ENCODE data around the gene RFX2.

Gene RFX2

GRCh38 chr19:6058518-6059201 lies 51.6 kb downstream of the RFX2 start:
- CTCF ChIA-PET: no interaction called here
- no peak for DNase-seq (ENCODE audit: extremely low spot score)
- no peak for TF ChIP-seq NFRKB (IDR thresholded peaks at IDR 0.05)
- no peak for TF ChIP-seq LEF1 (IDR thresholded peaks at IDR 0.05; ENCODE audit: borderline replicate concordance)
- no peak for TF ChIP-seq SP1 (IDR thresholded peaks at IDR 0.05)
- TF ChIP-seq FOXA1 (IDR thresholded peaks at IDR 0.05): no peak
- TF ChIP-seq CTBP1 (IDR thresholded peaks at IDR 0.05; ENCODE audit: borderline replicate concordance): no peak
- TF ChIP-seq ELF4 (IDR thresholded peaks at IDR 0.05): no peak
- TF ChIP-seq ZNF384 (IDR thresholded peaks at IDR 0.05): no peak
- TF ChIP-seq FOXK2 (IDR thresholded peaks at IDR 0.05): no peak
- TF ChIP-seq ARNT (IDR thresholded peaks at IDR 0.05): no peak
- TF ChIP-seq BHLHE40 (IDR thresholded peaks at IDR 0.05; ENCODE audit: borderline replicate concordance): no peak
- TF ChIP-seq L3MBTL2 (conservative IDR thresholded peaks at IDR 0.05): no peak
- no peak for TF ChIP-seq SUZ12 (IDR thresholded peaks at IDR 0.05)
- no peak for TF ChIP-seq TARDBP (IDR thresholded peaks at IDR 0.05)
- TF ChIP-seq FOXM1 (IDR thresholded peaks at IDR 0.05; ENCODE audit: borderline replicate concordance): no peak
- no peak for TF ChIP-seq PKNOX1 (IDR thresholded peaks at IDR 0.05)
- TF ChIP-seq HDGF (IDR thresholded peaks at IDR 0.05; ENCODE audit: borderline replicate concordance): no peak
- POLR2A ChIA-PET: no interaction called here

- CTCF ChIA-PET: interaction anchor here (0.8 kb wide), 1 partner anchor 90 kb away, joined by 3 read pairs; no protein-coding TSS in a partner anchor
- no peak for DNase-seq (ENCODE audit: extremely low spot score)
- POLR2A ChIA-PET: no interaction called here
- TF ChIP-seq NFRKB (IDR thresholded peaks at IDR 0.05) (no peak), SUZ12 (IDR thresholded peaks at IDR 0.05) (no peak), FOXM1 (IDR thresholded peaks at IDR 0.05; ENCODE audit: borderline replicate concordance) (no peak), ARNT (IDR thresholded peaks at IDR 0.05) (no peak), CTBP1 (IDR thresholded peaks at IDR 0.05; ENCODE audit: borderline replicate concordance) (no peak), LEF1 (IDR thresholded peaks at IDR 0.05; ENCODE audit: borderline replicate concordance) (no peak), L3MBTL2 (conservative IDR thresholded peaks at IDR 0.05) (no peak), TARDBP (IDR thresholded peaks at IDR 0.05) (no peak)
Measured at GRCh38 chr19:6057651-6058517, 52.4 kb downstream of the RFX2 start.

- POLR2A ChIA-PET: no interaction called here
- TF ChIP-seq SUZ12 (IDR thresholded peaks at IDR 0.05): no peak
- TF ChIP-seq PKNOX1 (IDR thresholded peaks at IDR 0.05): no peak
- no peak for TF ChIP-seq NFRKB (IDR thresholded peaks at IDR 0.05)
- DNase-seq (ENCODE audit: extremely low spot score): no peak
- CTCF ChIA-PET: interaction anchor here (0.8 kb wide), 1 partner anchor 89 kb away, joined by 3 read pairs; no protein-coding TSS in a partner anchor
Measured at GRCh38 chr19:6056801-6057650, 53.3 kb downstream of the RFX2 start.

- no peak for TF ChIP-seq HDGF (IDR thresholded peaks at IDR 0.05; ENCODE audit: borderline replicate concordance)
- no peak for TF ChIP-seq TARDBP (IDR thresholded peaks at IDR 0.05)
- TF ChIP-seq LEF1 (IDR thresholded peaks at IDR 0.05; ENCODE audit: borderline replicate concordance): no peak
- no peak for TF ChIP-seq SUZ12 (IDR thresholded peaks at IDR 0.05)
- no peak for TF ChIP-seq L3MBTL2 (conservative IDR thresholded peaks at IDR 0.05)
- no peak for TF ChIP-seq FOXK2 (IDR thresholded peaks at IDR 0.05)
- TF ChIP-seq CTBP1 (IDR thresholded peaks at IDR 0.05; ENCODE audit: borderline replicate concordance): no peak
- TF ChIP-seq ZNF384 (IDR thresholded peaks at IDR 0.05): no peak
- no peak for TF ChIP-seq PKNOX1 (IDR thresholded peaks at IDR 0.05)
- ChIA-PET CTCF (no interaction called here), POLR2A (no interaction called here)
- DNase-seq (ENCODE audit: extremely low spot score): no peak
Measured at GRCh38 chr19:6056282-6056741, 54.0 kb downstream of the RFX2 start.

GRCh38 chr19:6055013-6055795 lies 55.1 kb downstream of the RFX2 start:
- ChIA-PET CTCF (no interaction called here), POLR2A (no interaction called here)
- no peak for TF ChIP-seq PKNOX1 (IDR thresholded peaks at IDR 0.05)
- no peak for TF ChIP-seq SP1 (IDR thresholded peaks at IDR 0.05)
- no peak for TF ChIP-seq ARNT (IDR thresholded peaks at IDR 0.05)
- TF ChIP-seq ZNF384 (IDR thresholded peaks at IDR 0.05): no peak
- TF ChIP-seq BHLHE40 (IDR thresholded peaks at IDR 0.05; ENCODE audit: borderline replicate concordance): no peak
- TF ChIP-seq FOXM1 (IDR thresholded peaks at IDR 0.05; ENCODE audit: borderline replicate concordance): no peak
- no peak for TF ChIP-seq FOXA1 (IDR thresholded peaks at IDR 0.05)
- TF ChIP-seq HDGF (IDR thresholded peaks at IDR 0.05; ENCODE audit: borderline replicate concordance): no peak
- no peak for TF ChIP-seq FOXK2 (IDR thresholded peaks at IDR 0.05)
- TF ChIP-seq SUZ12 (IDR thresholded peaks at IDR 0.05): no peak
- no peak for TF ChIP-seq LEF1 (IDR thresholded peaks at IDR 0.05; ENCODE audit: borderline replicate concordance)
- no peak for TF ChIP-seq CTBP1 (IDR thresholded peaks at IDR 0.05; ENCODE audit: borderline replicate concordance)
- no peak for TF ChIP-seq ELF4 (IDR thresholded peaks at IDR 0.05)
- TF ChIP-seq L3MBTL2 (conservative IDR thresholded peaks at IDR 0.05): no peak
- no peak for DNase-seq (ENCODE audit: extremely low spot score)
